ENCODE measurements around the gene CBX7.

DNA sequence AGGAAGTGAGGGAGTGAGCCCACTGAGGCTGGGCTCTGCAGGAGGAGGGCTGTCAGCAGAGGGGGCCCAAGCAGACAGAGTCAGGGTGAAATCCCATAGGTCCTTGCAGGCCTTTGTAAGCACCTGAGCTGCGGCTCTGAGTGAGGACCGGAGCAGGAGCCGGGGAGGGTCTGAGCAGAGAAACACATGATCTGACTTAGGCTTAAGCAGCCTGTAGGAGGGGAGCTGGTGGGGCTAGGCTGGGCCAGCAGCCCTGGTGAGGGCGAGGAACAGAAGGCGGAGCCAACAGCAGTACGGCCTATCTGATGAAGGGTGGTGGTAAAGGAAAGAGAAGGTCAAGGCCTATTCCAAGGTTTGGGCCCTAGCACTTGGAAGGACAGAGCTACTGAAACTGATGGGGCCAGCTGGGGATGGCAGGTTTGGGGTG, 26.9 kb upstream of the CBX7 start:
- TF ChIP-seq, protein P1, sequence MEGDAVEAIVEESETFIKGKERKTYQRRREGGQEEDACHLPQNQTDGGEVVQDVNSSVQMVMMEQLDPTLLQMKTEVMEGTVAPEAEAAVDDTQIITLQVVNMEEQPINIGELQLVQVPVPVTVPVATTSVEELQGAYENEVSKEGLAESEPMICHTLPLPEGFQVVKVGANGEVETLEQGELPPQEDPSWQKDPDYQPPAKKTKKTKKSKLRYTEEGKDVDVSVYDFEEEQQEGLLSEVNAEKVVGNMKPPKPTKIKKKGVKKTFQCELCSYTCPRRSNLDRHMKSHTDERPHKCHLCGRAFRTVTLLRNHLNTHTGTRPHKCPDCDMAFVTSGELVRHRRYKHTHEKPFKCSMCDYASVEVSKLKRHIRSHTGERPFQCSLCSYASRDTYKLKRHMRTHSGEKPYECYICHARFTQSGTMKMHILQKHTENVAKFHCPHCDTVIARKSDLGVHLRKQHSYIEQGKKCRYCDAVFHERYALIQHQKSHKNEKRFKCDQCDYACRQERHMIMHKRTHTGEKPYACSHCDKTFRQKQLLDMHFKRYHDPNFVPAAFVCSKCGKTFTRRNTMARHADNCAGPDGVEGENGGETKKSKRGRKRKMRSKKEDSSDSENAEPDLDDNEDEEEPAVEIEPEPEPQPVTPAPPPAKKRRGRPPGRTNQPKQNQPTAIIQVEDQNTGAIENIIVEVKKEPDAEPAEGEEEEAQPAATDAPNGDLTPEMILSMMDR (IDR thresholded peaks at IDR 0.05; ENCODE audit: poor library complexity, severe bottlenecking): no peak
- TF ChIP-seq, protein P2, sequence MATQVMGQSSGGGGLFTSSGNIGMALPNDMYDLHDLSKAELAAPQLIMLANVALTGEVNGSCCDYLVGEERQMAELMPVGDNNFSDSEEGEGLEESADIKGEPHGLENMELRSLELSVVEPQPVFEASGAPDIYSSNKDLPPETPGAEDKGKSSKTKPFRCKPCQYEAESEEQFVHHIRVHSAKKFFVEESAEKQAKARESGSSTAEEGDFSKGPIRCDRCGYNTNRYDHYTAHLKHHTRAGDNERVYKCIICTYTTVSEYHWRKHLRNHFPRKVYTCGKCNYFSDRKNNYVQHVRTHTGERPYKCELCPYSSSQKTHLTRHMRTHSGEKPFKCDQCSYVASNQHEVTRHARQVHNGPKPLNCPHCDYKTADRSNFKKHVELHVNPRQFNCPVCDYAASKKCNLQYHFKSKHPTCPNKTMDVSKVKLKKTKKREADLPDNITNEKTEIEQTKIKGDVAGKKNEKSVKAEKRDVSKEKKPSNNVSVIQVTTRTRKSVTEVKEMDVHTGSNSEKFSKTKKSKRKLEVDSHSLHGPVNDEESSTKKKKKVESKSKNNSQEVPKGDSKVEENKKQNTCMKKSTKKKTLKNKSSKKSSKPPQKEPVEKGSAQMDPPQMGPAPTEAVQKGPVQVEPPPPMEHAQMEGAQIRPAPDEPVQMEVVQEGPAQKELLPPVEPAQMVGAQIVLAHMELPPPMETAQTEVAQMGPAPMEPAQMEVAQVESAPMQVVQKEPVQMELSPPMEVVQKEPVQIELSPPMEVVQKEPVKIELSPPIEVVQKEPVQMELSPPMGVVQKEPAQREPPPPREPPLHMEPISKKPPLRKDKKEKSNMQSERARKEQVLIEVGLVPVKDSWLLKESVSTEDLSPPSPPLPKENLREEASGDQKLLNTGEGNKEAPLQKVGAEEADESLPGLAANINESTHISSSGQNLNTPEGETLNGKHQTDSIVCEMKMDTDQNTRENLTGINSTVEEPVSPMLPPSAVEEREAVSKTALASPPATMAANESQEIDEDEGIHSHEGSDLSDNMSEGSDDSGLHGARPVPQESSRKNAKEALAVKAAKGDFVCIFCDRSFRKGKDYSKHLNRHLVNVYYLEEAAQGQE (IDR thresholded peaks at IDR 0.05; ENCODE audit: borderline replicate concordance): no peak

Measured in neural cell (in vitro differentiated cells).